GM18520 (cell line): Measurements from ENCODE around the gene GMIP.

Experiments used
- ATAC-seq: cut with Tn5 transposase; IDR thresholded peaks from one replicate; pipeline ENCODE4 v1.9.1; 2021; ENCODE audit not compliant: unreplicated experiment

Gene GMIP

DNA sequence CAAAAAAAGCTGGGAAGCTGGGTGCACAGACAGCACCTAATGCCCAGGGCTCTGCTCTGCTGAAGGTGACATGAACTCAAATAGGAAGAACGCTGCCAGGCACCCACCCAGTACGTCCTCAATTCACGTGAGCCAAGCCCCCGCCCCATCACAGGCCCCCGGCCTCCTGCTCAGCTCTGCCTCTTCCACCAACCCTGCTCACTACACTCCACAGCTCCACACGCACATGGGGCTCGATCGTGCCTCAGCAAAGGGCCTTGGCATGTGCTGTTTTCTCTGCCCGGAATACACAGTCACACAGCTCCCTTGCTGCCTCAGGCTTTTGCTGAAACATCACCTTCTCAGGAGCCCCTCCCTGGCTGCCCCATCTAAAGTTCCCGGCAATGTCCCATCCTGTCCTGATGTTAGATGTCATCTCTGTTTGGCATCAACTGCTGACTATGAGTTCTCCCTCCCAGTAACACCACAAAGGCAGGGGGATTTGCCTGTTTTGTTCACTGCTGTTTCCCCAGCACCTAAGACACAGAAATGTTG, 17.8 kb upstream of the GMIP start:
- no peak for ATAC-seq

GRCh38 chr19:19659646-19660245, 16.3 kb upstream of the GMIP start:
- ATAC-seq = no peak

DNA sequence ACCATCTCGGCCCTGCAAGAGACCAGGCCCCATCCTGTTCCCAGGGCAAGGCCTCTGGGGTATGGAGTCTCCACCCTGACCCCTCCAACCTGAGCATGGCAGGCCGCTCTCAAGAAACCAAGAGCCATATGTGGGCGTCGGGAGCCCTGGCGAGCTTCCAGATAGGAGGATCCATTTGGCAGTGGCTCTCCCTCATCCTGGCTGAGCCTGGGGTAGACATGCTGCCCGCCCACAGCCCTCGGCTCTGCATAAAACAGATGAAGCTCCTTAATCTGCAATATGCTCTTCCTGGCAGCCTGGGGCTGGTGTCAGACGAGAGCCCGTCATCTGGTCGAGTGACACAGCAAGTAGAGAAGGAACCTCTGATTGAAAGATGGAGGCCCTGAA, 13.9 kb upstream of the GMIP start:
- ATAC-seq = no peak

DNA sequence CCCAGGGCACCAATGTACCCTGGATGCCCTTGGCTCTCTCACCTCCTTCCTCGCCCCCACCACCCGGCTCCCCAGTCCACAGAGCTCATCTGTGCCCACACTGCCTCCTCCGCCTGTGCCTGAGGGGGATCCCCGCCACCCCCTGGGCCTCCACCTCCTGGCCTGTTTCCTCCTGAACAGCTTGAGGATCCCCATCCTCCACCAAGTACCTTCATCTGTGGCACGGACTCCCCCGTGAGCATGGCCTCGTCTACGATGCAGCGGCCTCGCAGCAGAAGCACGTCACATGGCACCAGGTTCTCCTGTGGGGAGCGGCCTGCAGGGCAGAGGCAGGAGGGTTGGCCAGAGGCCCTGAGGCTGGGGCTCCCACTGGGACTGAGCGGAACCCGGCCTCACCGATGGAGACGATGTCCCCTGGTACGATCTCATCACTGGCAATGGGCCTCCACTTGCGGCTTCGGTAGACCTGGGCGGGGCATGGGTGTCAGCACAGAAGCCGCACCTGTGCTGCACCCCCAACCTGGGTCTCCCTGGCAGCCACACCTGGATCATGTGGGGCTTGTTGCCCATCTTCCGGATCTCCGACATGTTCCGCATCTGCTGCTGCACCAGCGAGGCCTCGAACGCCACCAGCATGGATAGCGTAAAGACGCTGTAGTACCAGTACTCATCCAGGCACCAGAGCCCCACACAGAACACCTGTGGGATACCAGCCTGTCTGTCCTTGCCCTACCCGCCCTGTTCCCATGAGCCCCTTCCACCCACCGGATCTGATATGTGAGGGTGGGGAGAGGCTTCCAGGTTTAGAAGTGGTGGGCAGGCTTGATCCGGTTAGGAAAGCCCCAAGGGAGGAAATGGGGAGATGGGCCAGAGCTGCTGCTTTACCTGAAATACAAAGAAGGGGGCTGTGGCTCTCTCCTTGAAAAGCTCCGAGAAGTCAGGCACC, 13.3 kb upstream of the GMIP start:
- ATAC-seq = no peak

- ATAC-seq = no peak
Measured at GRCh38 chr19:19655641-19656343, 12.3 kb upstream of the GMIP start.

DNA sequence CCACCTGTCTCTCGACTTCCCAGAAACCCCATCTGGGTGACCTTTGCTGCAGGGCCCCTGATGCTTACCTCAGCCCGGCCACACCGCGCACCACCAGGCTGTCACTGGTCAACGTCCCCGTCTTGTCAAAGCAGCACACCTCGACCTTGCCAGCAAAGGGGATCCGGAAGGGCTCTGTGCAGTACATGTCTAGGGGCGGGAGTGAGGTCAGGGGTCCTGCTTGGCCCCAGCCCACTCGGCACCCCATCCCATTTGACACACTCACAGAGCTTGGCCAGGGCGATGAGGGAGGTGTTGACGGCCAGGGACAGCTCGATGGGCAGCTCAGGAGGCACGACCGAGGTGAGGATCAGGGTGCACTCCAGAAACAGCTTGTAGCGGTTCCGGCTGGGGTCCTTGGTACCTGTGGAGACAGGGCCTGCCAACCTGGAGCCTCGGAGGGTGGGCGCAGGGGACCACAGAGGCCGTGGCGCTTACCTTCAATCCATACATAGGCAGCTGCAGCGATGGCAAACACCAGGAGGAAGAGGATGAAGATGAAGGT, 11.7 kb upstream of the GMIP start:
- no peak for ATAC-seq

DNA sequence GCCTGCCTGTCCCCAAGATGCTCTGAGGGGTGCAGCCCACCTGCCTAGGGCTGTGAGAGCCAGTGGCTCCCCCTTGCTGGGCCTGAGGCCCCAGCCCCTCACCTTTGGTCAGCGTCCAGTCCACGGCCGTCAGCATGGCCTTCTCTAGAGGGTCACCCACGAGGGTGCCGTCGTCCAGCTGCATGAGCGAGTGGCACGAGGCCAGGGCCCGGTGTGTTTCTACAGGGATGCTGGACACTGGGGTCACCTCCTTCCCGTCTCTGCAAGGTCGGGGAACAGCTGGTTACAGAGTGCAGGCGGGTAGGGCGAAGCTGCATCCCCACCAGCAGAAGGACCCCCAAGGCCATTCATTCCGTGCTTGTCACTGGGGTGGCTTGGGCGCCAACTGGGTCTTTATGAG, 11.0 kb upstream of the GMIP start:
- ATAC-seq = no peak

GRCh38 chr19:19653597-19654147, 10.2 kb upstream of the GMIP start:
- no peak for ATAC-seq

GRCh38 chr19:19652482-19653295, 9.2 kb upstream of the GMIP start:
- no peak for ATAC-seq

DNA sequence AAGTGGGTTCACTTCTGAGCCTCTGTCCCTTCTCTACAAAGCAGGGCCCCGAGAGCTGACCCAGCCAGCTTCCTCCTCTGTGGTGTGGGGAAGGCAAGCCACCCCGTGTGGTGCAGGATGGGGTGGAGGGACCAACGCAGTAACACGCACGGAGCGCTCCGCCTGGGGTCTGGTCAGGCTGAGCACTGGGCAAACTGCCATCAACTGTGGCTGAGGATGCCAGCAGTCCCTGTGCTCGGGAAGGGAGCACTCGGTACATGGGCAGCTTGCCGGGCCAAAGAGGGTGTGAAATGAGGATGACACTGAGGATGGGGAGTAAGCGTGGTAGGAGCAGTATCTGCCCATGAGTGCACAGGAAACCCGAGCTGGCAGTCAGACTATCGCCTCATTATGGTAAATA, 7.6 kb upstream of the GMIP start:
- no peak for ATAC-seq

DNA sequence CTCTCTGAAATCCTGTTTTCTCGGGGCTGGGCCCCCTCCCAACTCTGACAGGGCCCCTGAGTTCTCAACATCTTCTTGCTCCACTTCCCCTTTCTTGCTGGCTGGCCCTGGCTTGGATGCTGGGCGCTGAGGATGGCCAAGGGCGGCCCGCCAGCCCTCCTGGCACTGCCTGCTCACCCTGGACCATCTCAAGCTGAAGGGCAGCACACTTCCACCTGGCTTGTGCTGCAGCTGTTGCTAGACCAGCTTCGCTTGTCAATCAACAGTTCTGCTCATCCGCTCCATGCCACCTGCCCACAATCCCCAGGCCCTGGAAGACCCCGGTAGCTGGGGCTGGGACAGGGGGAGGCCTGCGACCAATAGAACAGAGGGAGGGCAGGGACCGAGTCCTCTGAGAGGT, 6.9 kb upstream of the GMIP start:
- ATAC-seq = no peak

- ATAC-seq = no peak
Measured at GRCh38 chr19:19649580-19649995, 6.1 kb upstream of the GMIP start.

DNA sequence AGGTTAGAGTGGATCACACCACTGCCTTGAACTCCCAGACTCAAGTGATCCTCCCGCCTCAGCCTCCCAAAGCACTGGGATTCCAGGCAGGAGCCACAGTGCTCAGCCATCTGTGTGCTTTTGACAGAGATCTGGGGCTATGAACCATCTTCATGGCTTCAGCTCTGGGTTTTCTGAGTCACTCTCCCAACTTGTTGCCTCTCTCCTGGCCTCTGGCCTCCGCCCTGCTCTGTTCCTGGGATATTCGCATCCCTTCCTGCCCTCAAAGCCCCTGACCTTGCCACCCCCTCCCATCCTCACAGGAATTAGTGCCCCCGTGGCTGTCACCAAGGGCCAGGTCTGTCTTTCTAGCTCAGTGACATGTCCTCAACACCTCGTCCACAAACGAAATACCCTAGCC, 5.7 kb upstream of the GMIP start:
- ATAC-seq = no peak

- no peak for ATAC-seq
Measured at GRCh38 chr19:19647037-19647835, 3.8 kb upstream of the GMIP start.

GRCh38 chr19:19645233-19645870, 1.9 kb upstream of the GMIP start:
- no peak for ATAC-seq

DNA sequence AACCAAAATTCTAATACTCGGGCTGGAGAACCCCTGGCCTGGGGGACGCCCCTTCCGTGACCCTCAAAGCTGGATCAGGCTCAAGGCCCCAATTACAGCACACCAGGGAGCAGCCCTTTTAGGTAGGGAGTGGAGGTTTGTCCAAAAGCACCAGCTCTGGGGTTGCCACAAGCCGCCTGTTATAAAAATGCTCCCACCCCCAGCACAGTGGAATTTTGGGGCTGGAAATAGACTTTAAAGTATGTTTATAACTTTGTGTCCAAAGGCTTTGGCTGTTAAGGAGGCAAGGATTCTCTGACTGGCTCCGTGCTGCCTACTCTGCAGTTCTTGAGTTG, 564 bp upstream of the GMIP start:
- ATAC-seq = no peak

GRCh38 chr19:19642506-19643157, 825 bp downstream of the GMIP start:
- no peak for ATAC-seq

DNA sequence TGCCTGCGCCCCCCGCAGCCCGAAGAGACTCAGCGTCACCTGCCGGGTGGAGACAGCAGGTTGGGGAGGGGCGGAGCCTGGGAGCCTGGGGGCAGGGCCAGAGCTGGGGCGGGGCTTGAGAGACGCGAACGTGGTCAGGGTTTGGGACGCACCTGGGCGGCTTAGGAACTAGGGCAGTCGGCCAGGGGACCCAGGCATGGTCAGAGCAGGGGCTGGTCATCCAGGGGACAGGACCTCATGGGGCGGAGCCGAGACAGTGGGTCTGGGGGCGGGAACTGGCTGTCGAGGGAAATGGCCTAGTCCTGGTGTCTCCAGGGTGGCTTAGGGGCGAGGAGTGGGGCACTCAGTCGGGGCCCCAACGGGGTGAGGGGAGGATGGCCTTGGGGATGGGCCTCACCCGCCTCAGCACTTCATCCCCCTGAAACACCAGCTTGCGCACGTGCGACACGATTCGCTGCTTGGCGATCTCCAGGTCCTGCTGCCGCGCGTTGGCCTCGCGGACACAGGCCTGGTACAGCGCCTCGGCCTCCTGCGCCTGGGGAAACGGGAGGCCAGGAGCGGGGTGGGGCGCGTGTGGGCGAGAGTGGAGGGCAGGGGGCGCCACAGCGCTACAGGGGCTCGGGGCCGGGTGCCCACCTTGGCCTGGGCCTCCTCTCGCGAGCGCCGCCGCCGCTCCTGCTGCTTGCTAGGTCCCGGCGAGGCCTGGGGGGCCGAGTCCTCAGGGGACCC, 5.8 kb downstream of the GMIP start:
- ATAC-seq = no peak
